Measurements from ENCODE around the gene HIGD1A. TPM values are rescaled to one million over a fixed set of nuclear protein-coding genes. Genes with fewer than 3 reads are reported as not detected.

The HIGD1A gene
- total and polyA plus RNA-seq, 2 experiments from 2014 or later: 121 to 445 TPM

DNA sequence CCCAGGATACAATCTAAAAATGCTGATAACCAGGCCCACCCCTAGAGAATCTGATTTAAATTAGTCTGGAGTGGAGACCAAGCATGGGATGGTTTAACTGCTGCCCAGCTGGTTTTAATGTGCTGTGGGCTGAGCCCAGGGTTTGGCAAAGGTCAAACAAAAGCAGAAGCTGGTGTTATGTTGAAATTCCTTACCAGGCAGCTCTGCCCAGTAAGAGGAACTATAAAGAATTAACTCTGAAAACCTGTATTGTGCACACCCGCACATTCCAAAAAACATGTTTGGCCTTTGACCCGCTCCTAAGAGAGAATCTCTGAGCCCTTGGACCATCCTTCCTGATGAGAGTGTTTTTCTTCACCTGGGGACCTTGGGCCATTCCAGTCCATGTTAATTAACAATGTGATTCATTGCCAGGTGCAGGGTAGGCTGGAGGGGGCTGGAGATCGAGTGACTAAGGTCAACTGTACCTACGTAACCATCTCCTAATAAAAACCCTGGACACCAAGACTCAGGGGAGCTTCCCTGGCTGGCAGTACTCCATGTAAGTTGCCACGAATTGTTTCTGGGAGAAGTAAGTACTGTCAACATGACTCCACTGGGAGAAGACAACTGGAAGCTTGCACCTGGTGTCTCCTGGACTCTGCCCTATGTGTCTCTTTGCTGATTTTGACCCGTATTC lies 42.1 kb downstream of the HIGD1A start:
- Histone ChIP-seq H3K4me3 (no peak overlapping the region), H3K9me3 (ENCODE audit: low read depth) (no peaks in the 10 kb centered on the region), H3K4me1 (ENCODE audit: low read depth) (no peaks in the 10 kb centered on the region), H3K36me3 (no peaks in the 10 kb centered on the region), H3K27ac (no peak overlapping the region), H3K27me3 (no peaks in the 10 kb centered on the region)
- TF ChIP-seq, protein P1, sequence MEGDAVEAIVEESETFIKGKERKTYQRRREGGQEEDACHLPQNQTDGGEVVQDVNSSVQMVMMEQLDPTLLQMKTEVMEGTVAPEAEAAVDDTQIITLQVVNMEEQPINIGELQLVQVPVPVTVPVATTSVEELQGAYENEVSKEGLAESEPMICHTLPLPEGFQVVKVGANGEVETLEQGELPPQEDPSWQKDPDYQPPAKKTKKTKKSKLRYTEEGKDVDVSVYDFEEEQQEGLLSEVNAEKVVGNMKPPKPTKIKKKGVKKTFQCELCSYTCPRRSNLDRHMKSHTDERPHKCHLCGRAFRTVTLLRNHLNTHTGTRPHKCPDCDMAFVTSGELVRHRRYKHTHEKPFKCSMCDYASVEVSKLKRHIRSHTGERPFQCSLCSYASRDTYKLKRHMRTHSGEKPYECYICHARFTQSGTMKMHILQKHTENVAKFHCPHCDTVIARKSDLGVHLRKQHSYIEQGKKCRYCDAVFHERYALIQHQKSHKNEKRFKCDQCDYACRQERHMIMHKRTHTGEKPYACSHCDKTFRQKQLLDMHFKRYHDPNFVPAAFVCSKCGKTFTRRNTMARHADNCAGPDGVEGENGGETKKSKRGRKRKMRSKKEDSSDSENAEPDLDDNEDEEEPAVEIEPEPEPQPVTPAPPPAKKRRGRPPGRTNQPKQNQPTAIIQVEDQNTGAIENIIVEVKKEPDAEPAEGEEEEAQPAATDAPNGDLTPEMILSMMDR (IDR thresholded peaks at IDR 0.05; ENCODE audit: low read depth, low read length): no peak
- no peak for DNase-seq (ENCODE audit: low read depth in 1 of 2, low spot score in 1 of 2)

DNA sequence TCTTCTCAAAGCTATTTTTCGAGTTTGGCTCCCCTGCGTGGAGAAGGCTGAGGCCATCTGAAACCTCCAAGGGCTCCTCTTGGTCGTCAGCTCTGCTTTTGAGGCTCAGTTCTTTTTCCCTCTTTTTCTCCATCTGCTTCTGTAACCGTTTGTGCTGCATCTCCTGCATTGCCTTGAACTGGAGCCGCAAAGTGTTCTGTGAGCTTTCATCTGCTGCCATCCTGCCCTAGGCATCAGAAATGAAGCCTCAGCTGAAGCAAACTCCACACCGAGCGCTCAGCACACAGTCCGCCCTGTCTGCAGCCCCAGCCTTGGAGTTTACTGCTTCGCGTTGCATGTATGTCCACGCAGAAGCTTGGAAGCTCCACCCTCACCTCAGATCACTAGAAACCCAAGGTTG lies 46.2 kb downstream of the HIGD1A start:
- no peaks in the 10 kb centered on the region for H3K9me3 ChIP-seq (ENCODE audit: low read depth)
- TF ChIP-seq, protein P1 (IDR thresholded peaks at IDR 0.05; ENCODE audit: low read depth, low read length): no peak
- DNase-seq (ENCODE audit: low read depth in 1 of 2, low spot score in 1 of 2): no peak
- no peaks in the 10 kb centered on the region for H3K27me3 ChIP-seq
- H3K36me3 ChIP-seq: no peaks in the 10 kb centered on the region
- H3K4me3 ChIP-seq: no peak overlapping the region
- no peaks in the 10 kb centered on the region for H3K4me1 ChIP-seq (ENCODE audit: low read depth)
- no peak overlapping the region for H3K27ac ChIP-seq

DNA sequence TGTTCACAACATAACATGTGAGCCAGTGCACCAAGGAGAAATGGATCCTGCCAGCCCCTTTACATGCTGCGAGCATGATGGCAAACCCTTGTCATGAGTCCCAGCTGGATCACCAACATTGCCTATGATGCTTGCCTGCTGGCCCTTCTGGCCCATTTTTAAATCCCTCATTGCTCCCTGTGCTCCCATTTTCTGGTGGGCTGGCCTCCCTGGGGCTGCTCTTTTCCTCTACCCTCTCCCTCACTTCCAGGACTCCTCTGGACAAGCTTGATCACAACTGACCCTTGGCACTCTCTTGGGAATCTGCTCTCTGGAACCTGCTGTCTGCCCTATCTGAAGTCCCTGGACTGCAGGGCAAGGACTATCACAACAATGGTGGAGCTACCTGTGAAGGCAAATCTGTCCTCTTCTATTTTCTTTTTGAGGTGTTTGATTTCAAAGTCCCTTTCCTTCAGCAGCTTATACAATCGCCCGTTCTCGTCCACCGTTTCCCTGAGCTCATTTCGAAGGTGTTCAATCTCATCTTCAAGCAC lies 47.5 kb downstream of the HIGD1A start:
- Histone ChIP-seq H3K36me3 (no peaks in the 10 kb centered on the region), H3K4me3 (no peak overlapping the region), H3K27ac (no peak overlapping the region), H3K4me1 (ENCODE audit: low read depth) (no peaks in the 10 kb centered on the region), H3K9me3 (ENCODE audit: low read depth) (no peaks in the 10 kb centered on the region), H3K27me3 (no peaks in the 10 kb centered on the region)
- TF ChIP-seq, protein P1 (IDR thresholded peaks at IDR 0.05; ENCODE audit: low read depth, low read length): no peak
- DNase-seq (ENCODE audit: low read depth in 1 of 2, low spot score in 1 of 2): no peak

DNA sequence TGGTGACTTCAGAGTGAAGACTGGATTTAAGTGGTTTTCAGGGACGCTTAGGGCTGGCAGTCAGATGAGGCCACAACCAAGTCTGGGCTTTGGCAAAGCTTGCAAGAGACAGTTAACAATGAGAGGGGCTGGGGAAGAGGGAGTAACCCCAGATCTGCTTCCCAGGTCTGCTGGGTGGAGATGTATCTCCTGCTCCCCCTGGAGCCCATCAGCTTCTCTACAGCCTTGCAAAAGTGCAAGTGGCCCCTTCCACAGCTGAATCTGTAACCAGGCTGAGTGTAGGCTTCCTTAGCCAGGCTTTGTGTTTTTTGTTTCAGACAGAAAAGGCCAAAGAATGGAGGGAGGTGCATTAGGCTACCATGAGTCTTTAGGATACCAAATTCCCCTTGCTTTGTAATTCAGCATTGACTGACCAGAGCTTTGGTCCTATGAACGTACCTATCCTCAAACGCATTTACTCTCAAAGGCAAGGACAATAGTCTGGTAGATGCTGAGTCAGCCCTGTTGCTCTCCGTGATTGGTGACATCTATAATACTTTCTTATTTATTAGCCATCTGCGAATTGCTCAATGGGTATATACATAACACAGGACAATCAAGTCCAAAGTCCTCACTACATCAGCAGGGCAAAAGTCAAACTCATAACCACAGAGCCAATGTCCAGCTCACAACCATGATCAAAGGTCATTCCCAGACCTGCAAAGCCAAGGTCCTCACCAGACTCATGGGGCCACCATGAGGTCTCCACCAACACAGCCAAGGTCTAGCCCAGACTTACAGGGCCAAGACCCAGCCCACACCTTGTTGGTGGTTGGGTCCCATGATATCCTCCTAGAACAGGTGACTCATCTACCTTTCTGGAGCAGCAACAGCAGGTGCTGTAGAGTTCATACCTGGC lies 48.4 kb downstream of the HIGD1A start:
- H3K4me1 ChIP-seq (ENCODE audit: low read depth): no peaks in the 10 kb centered on the region
- TF ChIP-seq, protein P1 (IDR thresholded peaks at IDR 0.05; ENCODE audit: low read depth, low read length): peak; percentile 64
- no peak overlapping the region for H3K27ac ChIP-seq
- H3K36me3 ChIP-seq: no peaks in the 10 kb centered on the region
- no peaks in the 10 kb centered on the region for H3K27me3 ChIP-seq
- peak; percentile 48 to 49 for DNase-seq (ENCODE audit: low read depth in 1 of 2, low spot score in 1 of 2)
- no peaks in the 10 kb centered on the region for H3K9me3 ChIP-seq (ENCODE audit: low read depth)
- no peak overlapping the region for H3K4me3 ChIP-seq

DNA sequence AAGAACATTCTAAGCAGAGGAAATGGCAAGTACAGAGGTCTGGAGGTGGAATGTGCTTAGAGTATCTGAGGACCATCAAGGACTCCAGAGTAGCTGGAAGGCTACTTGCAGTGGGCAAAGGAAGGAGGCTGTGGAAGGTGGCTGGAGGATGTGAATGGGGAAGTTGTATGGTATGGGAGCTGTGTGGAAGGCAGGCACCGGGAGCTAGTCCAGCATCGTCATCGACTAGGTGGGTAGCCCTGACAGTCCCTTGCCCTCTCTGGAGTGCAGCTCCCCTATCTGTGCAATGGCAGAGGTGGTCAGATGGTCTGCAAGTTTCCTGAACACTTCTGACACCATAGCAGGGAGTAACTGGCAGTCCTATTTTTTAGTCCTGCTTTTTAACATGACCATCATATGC lies 50.5 kb downstream of the HIGD1A start:
- H3K36me3 ChIP-seq: no peaks in the 10 kb centered on the region
- H3K4me1 ChIP-seq (ENCODE audit: low read depth): no peaks in the 10 kb centered on the region
- no peaks in the 10 kb centered on the region for H3K9me3 ChIP-seq (ENCODE audit: low read depth)
- DNase-seq (ENCODE audit: low read depth in 1 of 2, low spot score in 1 of 2): no peak
- no peak overlapping the region for H3K27ac ChIP-seq
- TF ChIP-seq, protein P1 (IDR thresholded peaks at IDR 0.05; ENCODE audit: low read depth, low read length): no peak
- H3K4me3 ChIP-seq: no peak overlapping the region
- H3K27me3 ChIP-seq: no peaks in the 10 kb centered on the region
